Measurements from ENCODE around the gene TYW1B.
"Not testable (repeated sequence)": the region's sequence is repeated elsewhere in the genome, so short reads cannot be mapped to it uniquely, and the experiment has no call there.

Gene TYW1B

DNA sequence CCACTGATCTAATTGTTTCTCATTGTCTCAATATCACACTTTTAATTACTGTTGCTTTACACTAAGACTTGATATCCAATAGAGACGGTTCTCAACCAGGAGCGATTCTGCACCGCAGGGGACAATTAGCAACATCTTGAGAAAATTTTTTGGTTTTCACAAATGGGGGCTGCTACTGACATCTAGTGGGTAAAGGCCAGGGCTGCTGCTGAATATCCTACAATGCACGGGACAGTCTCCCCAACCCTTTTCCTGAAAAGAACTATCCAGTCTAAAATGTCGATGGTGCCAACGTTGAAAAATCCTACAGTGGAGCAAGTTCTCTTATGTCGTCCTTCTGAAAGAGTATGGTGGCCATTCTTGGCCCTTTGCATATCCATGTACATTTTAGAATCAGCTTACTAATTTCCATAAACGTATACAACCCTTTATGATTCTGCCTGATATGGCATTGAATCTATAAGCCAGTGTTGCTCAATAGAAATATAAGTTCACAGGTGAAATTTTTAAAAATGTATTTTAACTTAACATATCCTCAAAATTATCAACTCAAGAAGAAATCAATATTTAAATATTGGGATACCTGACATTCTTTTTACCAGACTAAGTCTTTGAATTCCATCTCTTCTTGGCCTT, 192.6 kb downstream of the TYW1B start:
- H3K27me3 ChIP-seq; intact Hi-C loops (cut with DNase I; ENCODE audit: low total_unique reads); H3K9me3 ChIP-seq; H3K4me1 ChIP-seq; H3K36me3 ChIP-seq; H3K27ac ChIP-seq; DNase-seq; H3K4me3 ChIP-seq: not testable (repeated sequence)

DNA sequence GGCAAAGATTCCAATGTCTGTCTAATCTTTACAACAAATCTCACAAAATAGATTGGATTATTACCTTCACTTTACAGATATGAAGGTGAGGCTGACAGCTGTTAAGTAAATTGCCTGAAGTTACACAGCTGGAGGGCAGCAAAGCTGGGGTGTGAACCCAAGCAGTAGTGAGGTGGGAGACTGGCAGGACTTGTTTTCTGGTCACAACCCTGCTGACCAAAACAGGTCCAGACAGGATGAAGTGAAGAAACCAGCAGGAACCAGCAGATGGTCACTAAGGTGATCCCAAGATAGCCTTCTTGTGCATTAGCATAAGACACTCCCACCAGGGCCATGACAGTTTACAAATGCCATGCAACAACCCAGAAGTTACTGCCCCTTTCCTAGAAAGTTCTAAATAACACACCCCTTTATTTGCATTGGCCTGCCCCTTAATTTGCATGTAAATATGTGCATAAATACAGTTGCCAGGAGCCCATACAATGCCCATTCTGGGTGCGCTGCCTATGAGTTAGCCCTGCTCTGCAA, 195.2 kb downstream of the TYW1B start:
- intact Hi-C loops (cut with DNase I; ENCODE audit: low total_unique reads); H3K4me1 ChIP-seq; H3K4me3 ChIP-seq; H3K36me3 ChIP-seq; DNase-seq; H3K27ac ChIP-seq; H3K9me3 ChIP-seq; H3K27me3 ChIP-seq: not testable (repeated sequence)

DNA sequence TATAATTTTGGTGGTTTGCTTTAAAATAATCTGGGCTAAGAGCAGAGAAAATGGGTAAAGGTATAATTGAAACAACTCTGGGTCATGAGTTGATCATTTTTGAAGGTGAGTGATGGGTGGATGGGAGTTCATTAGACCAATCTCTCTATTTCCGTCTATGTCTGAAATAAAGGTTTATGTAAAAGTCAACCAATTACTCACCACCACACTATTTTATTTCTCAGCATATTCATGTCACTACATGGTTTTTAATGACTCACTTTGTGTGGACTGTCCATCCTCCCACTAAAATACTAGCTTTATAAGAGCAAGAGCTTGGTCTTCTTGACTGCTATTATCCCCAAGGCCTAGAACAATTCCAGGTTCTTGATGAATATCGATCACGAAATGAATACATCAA, 199.6 kb downstream of the TYW1B start:
- H3K4me3 ChIP-seq; H3K27ac ChIP-seq; H3K36me3 ChIP-seq; DNase-seq; intact Hi-C loops (cut with DNase I; ENCODE audit: low total_unique reads); H3K4me1 ChIP-seq; H3K27me3 ChIP-seq; H3K9me3 ChIP-seq: not testable (repeated sequence)

DNA sequence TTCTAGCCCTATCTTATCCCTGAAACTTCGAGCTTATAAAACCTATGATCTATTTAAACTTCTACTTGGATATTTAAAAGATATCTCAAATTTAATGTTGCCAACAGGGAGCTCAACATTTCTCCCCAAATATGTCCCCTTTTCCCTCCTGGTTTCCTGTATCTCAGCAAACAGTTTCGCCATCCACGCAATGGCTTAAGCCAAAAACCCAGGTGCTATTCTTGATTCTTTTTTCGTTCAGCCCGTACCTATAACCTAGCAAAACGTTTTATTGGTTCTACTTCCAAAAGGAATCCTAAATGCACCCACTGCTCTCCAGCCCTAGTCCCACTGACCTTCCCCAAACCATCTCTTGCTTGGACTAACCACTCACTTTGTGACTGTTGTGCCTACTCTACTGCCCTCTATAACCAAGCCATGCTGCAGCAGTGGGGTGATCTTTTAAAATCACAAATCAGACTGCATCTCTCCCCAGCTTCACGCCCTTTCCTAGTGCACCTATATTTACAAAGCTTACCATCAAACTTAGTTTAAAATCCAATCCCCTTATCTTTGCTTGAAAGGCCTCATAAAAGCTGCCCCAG, 201.5 kb downstream of the TYW1B start:
- intact Hi-C loops (cut with DNase I; ENCODE audit: low total_unique reads); H3K9me3 ChIP-seq; H3K4me1 ChIP-seq; H3K36me3 ChIP-seq; H3K4me3 ChIP-seq; H3K27me3 ChIP-seq; DNase-seq; H3K27ac ChIP-seq: not testable (repeated sequence)

DNA sequence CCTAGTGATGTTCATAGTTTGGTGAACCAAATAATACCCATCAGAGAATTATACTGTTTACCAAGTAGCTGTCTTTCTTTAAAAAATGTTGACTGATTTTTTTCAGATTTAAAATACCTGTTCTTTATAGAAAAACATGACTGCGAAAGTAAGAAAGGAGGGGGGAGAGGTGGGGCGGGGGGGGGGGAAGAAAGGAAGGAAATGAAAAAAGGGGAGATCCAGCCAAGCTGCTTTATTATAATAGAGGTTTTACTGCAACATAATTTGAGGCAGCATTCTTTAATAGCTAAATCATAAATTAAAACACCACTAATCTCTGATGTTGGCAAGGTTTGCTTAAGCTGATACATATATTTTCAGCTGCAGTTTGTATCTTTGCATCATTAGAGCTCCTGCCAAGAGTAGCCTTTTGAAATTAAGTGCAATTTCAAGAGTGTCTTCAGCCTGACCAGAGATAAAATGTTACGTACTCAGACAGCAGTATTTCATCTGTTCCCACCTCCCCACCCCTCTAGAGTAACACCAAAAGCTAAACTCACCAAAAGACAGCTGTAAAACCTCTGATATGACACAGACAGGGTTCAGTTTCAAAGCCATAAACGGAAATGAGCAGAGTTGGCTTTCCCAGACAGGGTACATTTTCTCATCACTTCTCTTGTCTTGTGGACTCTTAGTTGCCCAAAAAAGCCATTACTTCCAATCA, 202.1 kb downstream of the TYW1B start:
- H3K36me3 ChIP-seq; DNase-seq; H3K9me3 ChIP-seq; H3K4me3 ChIP-seq; H3K27me3 ChIP-seq; H3K4me1 ChIP-seq; intact Hi-C loops (cut with DNase I; ENCODE audit: low total_unique reads); H3K27ac ChIP-seq: not testable (repeated sequence)

DNA sequence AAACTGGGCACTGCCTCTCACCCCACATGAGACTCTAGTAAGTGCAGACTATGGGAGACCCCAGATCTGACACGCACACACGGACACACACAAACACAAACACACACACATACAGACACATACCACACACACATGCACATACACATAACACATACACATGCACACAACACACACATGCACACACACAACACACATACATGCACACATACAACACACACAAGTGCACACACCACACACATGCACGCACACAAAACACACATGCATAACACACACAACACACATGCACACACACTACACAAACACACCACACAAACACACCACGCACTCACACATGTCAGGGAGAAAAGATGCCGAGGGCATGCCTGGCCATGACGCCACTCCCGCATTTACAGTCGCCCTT, 205.5 kb downstream of the TYW1B start:
- no peak overlapping the region for H3K4me3 ChIP-seq
- TF ChIP-seq, protein P1, sequence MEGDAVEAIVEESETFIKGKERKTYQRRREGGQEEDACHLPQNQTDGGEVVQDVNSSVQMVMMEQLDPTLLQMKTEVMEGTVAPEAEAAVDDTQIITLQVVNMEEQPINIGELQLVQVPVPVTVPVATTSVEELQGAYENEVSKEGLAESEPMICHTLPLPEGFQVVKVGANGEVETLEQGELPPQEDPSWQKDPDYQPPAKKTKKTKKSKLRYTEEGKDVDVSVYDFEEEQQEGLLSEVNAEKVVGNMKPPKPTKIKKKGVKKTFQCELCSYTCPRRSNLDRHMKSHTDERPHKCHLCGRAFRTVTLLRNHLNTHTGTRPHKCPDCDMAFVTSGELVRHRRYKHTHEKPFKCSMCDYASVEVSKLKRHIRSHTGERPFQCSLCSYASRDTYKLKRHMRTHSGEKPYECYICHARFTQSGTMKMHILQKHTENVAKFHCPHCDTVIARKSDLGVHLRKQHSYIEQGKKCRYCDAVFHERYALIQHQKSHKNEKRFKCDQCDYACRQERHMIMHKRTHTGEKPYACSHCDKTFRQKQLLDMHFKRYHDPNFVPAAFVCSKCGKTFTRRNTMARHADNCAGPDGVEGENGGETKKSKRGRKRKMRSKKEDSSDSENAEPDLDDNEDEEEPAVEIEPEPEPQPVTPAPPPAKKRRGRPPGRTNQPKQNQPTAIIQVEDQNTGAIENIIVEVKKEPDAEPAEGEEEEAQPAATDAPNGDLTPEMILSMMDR (IDR thresholded peaks at IDR 0.05): no peak

DNA sequence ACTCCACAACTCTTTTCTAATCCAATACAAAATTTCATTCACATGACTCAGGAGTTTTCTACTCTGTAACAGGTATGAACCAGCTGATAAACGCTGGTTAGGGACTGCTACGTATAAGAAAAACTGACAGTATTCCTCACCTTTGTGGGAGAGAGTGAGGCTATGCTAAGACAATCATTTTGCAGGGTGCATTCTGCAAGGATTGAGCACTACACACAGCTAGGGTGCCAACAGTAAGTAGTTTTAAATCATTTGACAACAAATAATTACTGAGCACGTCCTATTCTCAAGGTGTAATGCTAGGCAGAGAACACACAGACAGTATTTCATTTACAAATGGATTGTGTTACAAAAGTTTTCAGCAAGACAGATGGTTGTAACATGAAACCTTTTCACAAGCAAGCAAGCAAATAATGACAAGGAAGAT, 206.2 kb downstream of the TYW1B start:
- intact Hi-C loops (cut with DNase I; ENCODE audit: low total_unique reads); H3K27ac ChIP-seq; H3K9me3 ChIP-seq; H3K4me3 ChIP-seq; H3K36me3 ChIP-seq; DNase-seq; H3K27me3 ChIP-seq; H3K4me1 ChIP-seq: not testable (repeated sequence)

More for the DNA sequence above, 205.5 kb downstream of the TYW1B start:
- Histone ChIP-seq H3K27ac (no peak overlapping the region), H3K4me1 (no peaks in the 10 kb centered on the region), H3K27me3 (no peaks in the 10 kb centered on the region), H3K36me3 (no peaks in the 10 kb centered on the region), H3K9me3 (no peaks in the 10 kb centered on the region)
- no peak for DNase-seq
- intact Hi-C loops (cut with DNase I; ENCODE audit: low total_unique reads): no loop called here

DNA sequence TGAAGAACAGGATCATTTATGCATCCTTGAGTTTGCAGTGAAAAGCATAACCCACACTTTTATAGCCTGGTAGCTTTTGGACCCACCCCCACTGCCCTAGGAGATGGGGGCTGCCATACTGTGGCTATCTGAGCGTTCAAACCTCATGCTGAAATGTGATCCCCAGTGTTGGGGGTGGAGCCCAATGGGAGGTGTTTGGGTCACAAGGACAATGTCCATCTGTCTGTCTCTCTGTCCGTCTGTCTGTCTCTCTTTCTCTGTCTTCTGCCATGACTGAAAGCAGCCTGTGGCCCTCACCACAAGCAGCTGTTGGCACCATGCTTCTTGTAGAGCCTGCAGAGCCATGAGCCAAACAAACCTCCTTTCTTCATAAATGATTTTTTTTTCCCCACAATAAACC, 207.1 kb downstream of the TYW1B start:
- H3K27me3 ChIP-seq; H3K27ac ChIP-seq; intact Hi-C loops (cut with DNase I; ENCODE audit: low total_unique reads); H3K36me3 ChIP-seq; H3K4me1 ChIP-seq; H3K9me3 ChIP-seq; DNase-seq; H3K4me3 ChIP-seq: not testable (repeated sequence)

DNA sequence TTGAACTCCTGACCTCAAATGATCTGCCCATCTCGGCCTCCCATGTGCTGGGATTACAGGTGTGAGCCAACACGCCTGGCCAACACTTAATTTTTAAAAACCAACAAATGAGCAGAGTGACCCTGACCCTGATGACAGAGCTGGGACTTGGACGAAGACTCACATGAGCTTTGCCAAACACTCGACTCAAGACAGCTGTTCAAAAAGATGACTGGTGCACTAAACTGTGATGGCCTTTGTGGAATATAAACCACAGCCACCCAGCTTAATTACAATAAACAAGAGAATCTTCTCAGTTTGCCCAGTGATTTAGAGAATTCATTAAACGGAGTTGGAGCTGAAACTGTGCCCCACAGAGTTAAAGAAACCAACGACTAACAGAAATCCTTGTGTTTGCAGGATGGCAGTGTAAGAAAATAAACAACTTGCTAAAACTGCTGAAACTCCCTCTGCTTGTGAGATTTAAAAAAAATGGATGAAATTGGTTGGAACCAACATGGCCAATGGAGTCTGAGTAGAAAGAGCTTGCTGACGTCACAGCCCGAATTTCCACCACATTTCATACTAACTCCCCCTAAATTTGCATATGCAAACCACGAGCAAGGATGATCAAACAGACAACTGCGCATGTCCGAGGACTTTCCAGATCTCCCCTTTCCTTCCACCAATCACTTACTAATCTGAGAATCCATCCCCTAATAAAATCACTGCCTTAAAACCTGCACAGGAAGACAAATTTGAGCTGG, 209.4 kb downstream of the TYW1B start:
- DNase-seq; intact Hi-C loops (cut with DNase I; ENCODE audit: low total_unique reads); H3K9me3 ChIP-seq; H3K27me3 ChIP-seq; H3K4me1 ChIP-seq; H3K27ac ChIP-seq; H3K4me3 ChIP-seq: not testable (repeated sequence)
- H3K36me3 ChIP-seq: peaks cover 8 to 17% (median 15%) of the 10 kb centered on the region in 3 donors

DNA sequence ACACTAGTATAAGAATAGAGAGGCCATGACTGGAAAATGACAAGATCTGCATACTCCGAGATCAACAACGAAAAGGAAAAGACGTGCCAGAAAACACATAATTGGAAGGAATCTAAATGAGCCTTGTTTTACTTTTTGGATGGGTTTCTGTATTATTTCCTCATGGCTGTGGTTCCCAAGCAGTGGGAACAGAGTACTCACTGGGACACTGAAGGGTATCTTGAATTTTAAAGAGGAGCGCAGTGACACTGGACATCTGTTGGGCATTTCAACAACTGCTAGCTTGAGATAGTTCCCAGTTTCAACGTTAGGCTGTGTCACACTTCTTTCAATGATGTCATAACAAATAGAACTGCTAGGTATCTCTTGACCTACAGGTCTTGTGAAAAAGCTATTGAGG, 218.2 kb downstream of the TYW1B start:
- H3K27ac ChIP-seq; H3K27me3 ChIP-seq; H3K9me3 ChIP-seq; intact Hi-C loops (cut with DNase I; ENCODE audit: low total_unique reads); H3K4me3 ChIP-seq; DNase-seq; H3K4me1 ChIP-seq: not testable (repeated sequence)
- peaks cover 0 to 17% (median 9%) of the 10 kb centered on the region in 3 donors for H3K36me3 ChIP-seq

DNA sequence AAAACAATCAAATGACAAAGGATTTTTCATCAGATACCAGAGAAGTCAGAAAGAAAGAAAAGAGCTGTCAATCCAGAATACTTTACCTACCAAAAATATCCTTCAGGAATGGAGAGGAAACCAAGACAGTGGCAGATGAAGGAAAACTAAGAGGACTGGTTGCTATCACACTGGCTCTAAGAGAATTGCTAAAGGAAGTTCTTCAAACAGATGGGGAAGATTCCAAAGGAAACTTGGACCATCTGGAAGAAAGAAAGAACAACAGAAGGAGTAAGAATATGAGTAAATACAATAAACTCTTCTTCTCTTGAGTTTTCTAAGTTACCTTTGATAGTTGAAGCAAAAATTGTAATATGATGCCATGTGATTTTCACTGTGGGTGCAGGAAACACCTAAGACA, 220.0 kb downstream of the TYW1B start:
- H3K9me3 ChIP-seq; H3K4me1 ChIP-seq; DNase-seq; H3K27me3 ChIP-seq; H3K4me3 ChIP-seq; intact Hi-C loops (cut with DNase I; ENCODE audit: low total_unique reads); H3K27ac ChIP-seq: not testable (repeated sequence)
- peaks cover 5 to 16% (median 9%) of the 10 kb centered on the region in 3 donors for H3K36me3 ChIP-seq

DNA sequence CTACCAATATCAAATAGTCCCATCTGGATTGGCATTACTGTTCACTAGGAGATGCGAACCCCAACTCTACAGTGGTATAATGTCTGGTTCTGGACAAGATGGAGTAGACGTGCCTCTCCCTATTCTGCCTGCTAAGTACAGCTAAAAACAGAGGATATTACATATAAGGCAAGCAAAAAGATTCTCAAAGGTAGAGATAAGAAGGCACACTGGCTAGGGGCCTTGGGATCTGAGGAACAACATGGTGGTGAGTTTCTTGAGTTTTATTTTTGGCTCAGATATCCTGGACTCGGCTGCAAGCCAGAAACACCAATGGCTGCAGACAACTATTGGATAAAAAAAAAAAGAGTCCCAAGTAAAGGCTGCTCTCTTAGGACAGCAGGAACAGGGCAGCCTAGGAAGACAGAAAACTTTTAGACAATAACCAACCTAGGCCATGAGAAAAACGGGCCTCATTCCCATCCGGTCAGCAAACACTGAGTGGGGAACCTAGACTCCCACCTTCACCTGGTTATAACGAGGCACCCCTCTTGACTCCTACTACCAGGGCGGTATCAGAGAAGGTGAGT, 222.1 kb downstream of the TYW1B start:
- H3K27me3 ChIP-seq; H3K27ac ChIP-seq; DNase-seq; H3K9me3 ChIP-seq; H3K4me1 ChIP-seq; H3K4me3 ChIP-seq; intact Hi-C loops (cut with DNase I; ENCODE audit: low total_unique reads): not testable (repeated sequence)
- peaks cover 0 to 11% (median 6%) of the 10 kb centered on the region in 3 donors for H3K36me3 ChIP-seq

Data from tibial artery (tissue), 4 donors.